ACC112 (cell line): ENCODE results near the gene KAZALD1.

Experiments used
- H2AFZ ChIP-seq: fragments of 200-600 bp; sonication (generic); one replicate; pipeline ENCODE4 v1.6.0; 2017; ENCODE audit warnings: antibody characterized with exemption, low read length; ENCODE audit not compliant: unreplicated experiment
- H3K27ac ChIP-seq: fragments of 200-600 bp; sonication (generic); 2 replicates; pipeline ENCODE4 v1.5.1; 2014; ENCODE audit warnings: low read depth, mild to moderate bottlenecking, antibody characterized with exemption, low read length, moderate library complexity
- H3K27me3 ChIP-seq: fragments of 200-600 bp; sonication (generic); 2 replicates; pipeline ENCODE4 v1.6.1; 2014; ENCODE audit warnings: mild to moderate bottlenecking, antibody characterized with exemption, low read length, moderate library complexity, mixed read lengths; ENCODE audit not compliant: insufficient read depth
- H3K36me3 ChIP-seq: fragments of 200-600 bp; sonication (generic); 2 replicates; pipeline ENCODE4 v1.6.1; 2016; ENCODE audit warnings: mild to moderate bottlenecking, antibody characterized with exemption, low read length, moderate library complexity, mixed read lengths; ENCODE audit not compliant: insufficient read depth
- H3K4me1 ChIP-seq: fragments of 200-600 bp; sonication (generic); one replicate; pipeline ENCODE4 v1.6.1; 2016; ENCODE audit warnings: low read length, mixed read lengths; ENCODE audit not compliant: insufficient read depth, unreplicated experiment, control insufficient read depth
- H3K4me3 ChIP-seq: fragments of 200-600 bp; sonication (generic); 2 replicates; pipeline ENCODE4 v1.5.1; 2014; ENCODE audit warnings: mild to moderate bottlenecking, low read depth, low read length
- H3K79me2 ChIP-seq: fragments of 200-600 bp; sonication (generic); one replicate; pipeline ENCODE4 v1.6.0; 2016; ENCODE audit warnings: low read length; ENCODE audit not compliant: control insufficient read depth, unreplicated experiment, insufficient read depth

The KAZALD1 gene

GRCh38 chr10:101071267-101071884, 9.6 kb downstream of the KAZALD1 start:
- no peaks in the 10 kb centered on the region for H3K36me3 ChIP-seq
- peaks cover 35% of the 10 kb centered on the region for H3K27me3 ChIP-seq
- no peaks in the 10 kb centered on the region for H3K79me2 ChIP-seq
- no peak overlapping the region for H2AFZ ChIP-seq
- H3K4me3 ChIP-seq = no peak overlapping the region
- peaks cover 9% of the 10 kb centered on the region for H3K4me1 ChIP-seq
- H3K27ac ChIP-seq = no peak overlapping the region

DNA sequence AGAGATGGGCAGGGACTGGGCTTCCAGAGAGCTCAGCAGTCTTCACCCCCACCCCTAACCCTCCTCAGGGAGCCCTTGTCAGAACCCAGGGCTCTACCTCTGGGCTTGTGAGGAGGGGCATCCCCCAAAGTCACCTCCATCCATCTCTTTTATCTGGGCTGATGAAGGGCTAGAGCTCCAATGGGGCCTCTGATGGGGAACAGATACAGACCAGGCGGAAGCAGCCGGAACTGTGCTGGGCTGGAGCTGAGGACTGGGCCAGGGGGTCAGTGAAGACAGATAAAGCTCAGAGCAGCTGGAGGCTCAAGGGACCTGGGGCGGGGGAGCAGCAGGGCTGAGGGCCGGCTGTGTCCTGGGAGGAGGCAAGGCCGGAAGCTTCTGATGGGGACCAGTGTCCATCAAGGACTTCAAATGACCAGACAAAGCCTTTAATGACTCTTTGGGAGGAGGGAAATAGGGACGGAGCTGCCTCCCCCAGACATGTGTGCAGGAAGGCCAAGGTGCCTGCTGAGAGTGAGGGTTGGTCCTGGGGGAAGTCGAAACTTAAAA, 10.2 kb downstream of the KAZALD1 start:
- H2AFZ ChIP-seq = no peak overlapping the region
- H3K36me3 ChIP-seq = no peaks in the 10 kb centered on the region
- peaks cover 40% of the 10 kb centered on the region for H3K27me3 ChIP-seq
- no peaks in the 10 kb centered on the region for H3K79me2 ChIP-seq
- H3K4me3 ChIP-seq = no peak overlapping the region
- H3K27ac ChIP-seq = no peak overlapping the region
- H3K4me1 ChIP-seq = peaks cover 9% of the 10 kb centered on the region

GRCh38 chr10:101072923-101073322, 11.1 kb downstream of the KAZALD1 start:
- Histone ChIP-seq H2AFZ (no peak overlapping the region), H3K4me3 (no peak overlapping the region), H3K79me2 (no peaks in the 10 kb centered on the region), H3K27ac (no peak overlapping the region), H3K36me3 (no peaks in the 10 kb centered on the region), H3K27me3 (peaks cover 45% of the 10 kb centered on the region), H3K4me1 (peaks cover 9% of the 10 kb centered on the region)

GRCh38 chr10:101073631-101074030, 11.8 kb downstream of the KAZALD1 start:
- Histone ChIP-seq H3K27ac (no peak overlapping the region), H3K4me1 (peaks cover 9% of the 10 kb centered on the region), H3K4me3 (no peak overlapping the region), H3K27me3 (peaks cover 50% of the 10 kb centered on the region), H3K79me2 (no peaks in the 10 kb centered on the region), H3K36me3 (no peaks in the 10 kb centered on the region), H2AFZ (no peak overlapping the region)

- Histone ChIP-seq H3K4me3 (no peak overlapping the region), H3K4me1 (peaks cover 9% of the 10 kb centered on the region), H2AFZ (no peak overlapping the region), H3K27me3 (peaks cover 67% of the 10 kb centered on the region), H3K36me3 (no peaks in the 10 kb centered on the region), H3K27ac (no peak overlapping the region), H3K79me2 (no peaks in the 10 kb centered on the region)
Observed at GRCh38 chr10:101075775-101076174, 14.0 kb downstream of the KAZALD1 start.

DNA sequence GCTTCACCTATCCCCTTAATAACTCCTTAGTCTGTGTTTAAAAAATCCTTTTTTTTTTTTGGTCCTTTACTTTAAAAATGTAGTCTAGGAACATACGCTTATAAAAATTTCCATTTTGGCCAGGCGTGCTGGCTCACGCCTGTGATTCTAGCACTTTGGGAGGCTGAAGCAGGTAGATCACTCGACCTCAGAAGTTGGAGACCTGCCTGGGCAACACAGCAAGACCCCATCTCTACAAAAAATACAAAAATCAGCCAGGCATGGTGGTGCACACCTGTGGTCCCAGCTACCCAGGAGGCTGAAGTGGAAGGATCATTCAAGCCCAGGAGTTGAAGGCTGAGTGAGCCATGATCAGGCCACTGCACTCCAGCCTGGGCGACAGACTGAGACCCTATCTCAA, 14.8 kb downstream of the KAZALD1 start:
- Histone ChIP-seq H3K4me3 (no peak overlapping the region), H3K4me1 (peaks cover 2% of the 10 kb centered on the region), H3K36me3 (no peaks in the 10 kb centered on the region), H3K27me3 (peaks cover 74% of the 10 kb centered on the region), H3K27ac (no peak overlapping the region), H2AFZ (no peak overlapping the region), H3K79me2 (no peaks in the 10 kb centered on the region)

DNA sequence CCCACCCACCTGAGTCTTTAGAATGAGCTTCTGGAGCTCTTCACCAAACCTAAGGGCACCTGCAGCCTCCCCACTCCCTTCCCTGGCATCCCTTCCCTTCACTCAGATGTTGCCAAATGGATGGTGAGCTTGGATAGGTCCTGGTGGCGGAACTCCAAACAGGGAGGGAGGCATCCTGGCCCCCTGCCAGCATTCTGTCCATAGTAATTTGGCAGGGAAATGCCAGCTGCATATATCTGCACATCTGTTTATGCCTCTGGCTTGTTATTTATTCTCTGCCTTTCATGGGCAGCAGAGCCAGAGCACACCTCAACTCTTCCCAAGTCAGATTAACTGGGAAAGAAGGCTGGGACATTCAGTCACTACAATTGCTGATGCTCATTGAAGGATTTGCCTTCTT, 18.1 kb downstream of the KAZALD1 start:
- Histone ChIP-seq H3K27ac (no peak overlapping the region), H3K4me3 (no peak overlapping the region), H3K4me1 (no peaks in the 10 kb centered on the region), H3K36me3 (no peaks in the 10 kb centered on the region), H2AFZ (no peak overlapping the region), H3K79me2 (no peaks in the 10 kb centered on the region), H3K27me3 (peaks cover 79% of the 10 kb centered on the region)

GRCh38 chr10:101080933-101081931, 19.4 kb downstream of the KAZALD1 start:
- no peaks in the 10 kb centered on the region for H3K79me2 ChIP-seq
- no peak overlapping the region for H3K27ac ChIP-seq
- H2AFZ ChIP-seq = no peak overlapping the region
- H3K4me3 ChIP-seq = no peak overlapping the region
- peaks cover 80% of the 10 kb centered on the region for H3K27me3 ChIP-seq
- no peaks in the 10 kb centered on the region for H3K36me3 ChIP-seq
- H3K4me1 ChIP-seq = peaks cover 4% of the 10 kb centered on the region

GRCh38 chr10:101085846-101086245, 24.1 kb downstream of the KAZALD1 start:
- H3K27me3 ChIP-seq = peaks cover 52% of the 10 kb centered on the region
- H3K4me3 ChIP-seq = no peak overlapping the region
- no peaks in the 10 kb centered on the region for H3K36me3 ChIP-seq
- peaks cover 25% of the 10 kb centered on the region for H3K4me1 ChIP-seq
- no peak overlapping the region for H2AFZ ChIP-seq
- no peaks in the 10 kb centered on the region for H3K79me2 ChIP-seq
- no peak overlapping the region for H3K27ac ChIP-seq

DNA sequence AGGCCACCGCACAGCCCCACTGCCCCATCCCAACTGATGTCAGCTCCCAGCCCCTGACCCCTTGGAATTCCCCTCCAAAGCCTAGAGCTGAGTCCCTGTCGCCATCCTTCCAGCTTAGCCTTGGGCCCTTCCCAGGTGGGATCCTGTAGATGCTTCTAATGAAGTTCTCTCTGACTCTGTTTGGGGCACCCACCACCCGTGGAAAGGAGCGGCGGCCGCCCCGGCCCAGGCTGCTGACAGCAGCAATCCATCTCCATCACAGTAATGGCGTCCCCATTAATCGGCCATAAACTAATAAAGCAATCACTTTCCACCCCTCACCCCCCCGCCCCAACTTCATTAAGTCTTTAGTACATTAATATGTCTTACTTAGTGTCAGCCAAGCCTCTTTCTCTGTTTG, 25.6 kb downstream of the KAZALD1 start:
- no peak overlapping the region for H2AFZ ChIP-seq
- H3K27me3 ChIP-seq = peaks cover 40% of the 10 kb centered on the region
- H3K4me1 ChIP-seq = peaks cover 41% of the 10 kb centered on the region
- no peaks in the 10 kb centered on the region for H3K36me3 ChIP-seq
- H3K27ac ChIP-seq = no peak overlapping the region
- no peaks in the 10 kb centered on the region for H3K79me2 ChIP-seq
- H3K4me3 ChIP-seq = no peak overlapping the region
